HL-60 (cell line): ENCODE results near the gene IBA57.

ENCODE experiments used
- DNase-seq, 2 experiments: peaks; one replicate each; pipeline ENCODE4 v3.0.0-alpha.2; 2010 to 2020; ENCODE audit warnings: low read depth in 1 of 2, low spot score in 1 of 2
- H3K27ac ChIP-seq: fragments of 250-450 bp; sonication (Bioruptor Pico); replicated peaks from 2 replicates; pipeline ENCODE4 v1.5.1; 2020; ENCODE audit warnings: mild to moderate bottlenecking, moderate library complexity
- H3K27me3 ChIP-seq: fragments of 250-450 bp; sonication (Bioruptor Pico); 2 replicates; pipeline ENCODE4 v1.5.1; 2021; ENCODE audit warnings: mild to moderate bottlenecking, moderate library complexity; ENCODE audit not compliant: insufficient read depth, poor library complexity, severe bottlenecking
- H3K4me3 ChIP-seq: replicated peaks from 2 replicates; pipeline ENCODE4 v1.5.1; 2011; ENCODE audit warnings: mild to moderate bottlenecking, control low read depth, low read length; ENCODE audit not compliant: insufficient read depth
- GABPA ChIP-seq: IDR thresholded peaks from 2 replicates; pipeline ENCODE4 v1.6.1; 2012; ENCODE audit warnings: low read depth
- POLR2AphosphoS5 ChIP-seq: IDR thresholded peaks from 2 replicates; pipeline ENCODE4 v1.6.1; 2012; ENCODE audit warnings: low read depth
- SPI1 ChIP-seq: IDR thresholded peaks from 2 replicates; pipeline ENCODE4 v1.6.1; 2012; ENCODE audit warnings: low read depth, mild to moderate bottlenecking, borderline replicate concordance
- TF ChIP-seq, protein P1 (sequence below): IDR thresholded peaks from one replicate; pipeline ENCODE4 v1.5.1; 2011; ENCODE audit warnings: low read length, control low read depth, inconsistent platforms; ENCODE audit not compliant: insufficient read depth
- TF ChIP-seq, protein P2 (sequence below): IDR thresholded peaks from 2 replicates; pipeline ENCODE4 v1.6.1; 2012; ENCODE audit warnings: low read depth; ENCODE audit not compliant: insufficient replicate concordance

The IBA57 gene

DNA sequence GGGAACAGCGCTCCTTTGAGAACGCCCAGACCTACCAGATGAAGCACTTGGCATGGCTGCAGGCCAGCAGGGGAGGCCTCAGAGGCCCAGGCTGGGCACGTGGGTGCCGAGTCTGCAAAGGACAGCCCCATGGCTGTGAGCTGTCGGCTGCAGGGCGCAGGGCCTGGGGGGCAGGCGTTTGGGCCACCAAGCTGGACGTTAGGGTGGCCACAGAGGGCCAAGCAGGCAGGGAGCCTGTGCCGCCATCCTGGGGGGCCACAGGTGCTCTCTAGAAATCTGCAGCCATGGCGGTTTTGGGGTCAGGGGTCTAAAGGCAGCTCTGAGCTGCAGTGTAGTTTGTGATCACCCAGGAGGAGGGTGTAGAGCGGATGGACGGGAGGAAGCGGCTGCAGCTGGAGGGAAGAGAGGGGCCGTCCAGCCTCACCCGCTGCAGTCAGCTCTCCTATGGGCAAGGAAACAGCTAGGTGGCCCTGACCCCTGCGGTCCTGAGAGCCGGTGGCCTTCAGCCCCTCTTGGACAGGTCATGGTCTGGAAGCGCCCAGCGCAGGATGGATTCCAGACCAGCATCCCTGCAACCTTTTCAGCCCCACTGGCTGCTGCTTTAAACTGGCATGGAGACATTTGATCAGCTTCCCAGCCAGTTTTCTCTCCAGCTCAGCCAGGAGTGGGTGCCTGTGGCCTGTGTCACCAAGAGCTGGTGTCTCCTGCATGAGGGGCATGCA lies 11.0 kb downstream of the IBA57 start:
- Histone ChIP-seq H3K4me3 (no peak overlapping the region), H3K27me3 (no peaks in the 10 kb centered on the region), H3K27ac (no peak overlapping the region)
- DNase-seq, result no peak
- TF ChIP-seq POLR2AphosphoS5, result no peak
- TF ChIP-seq, protein P1, sequence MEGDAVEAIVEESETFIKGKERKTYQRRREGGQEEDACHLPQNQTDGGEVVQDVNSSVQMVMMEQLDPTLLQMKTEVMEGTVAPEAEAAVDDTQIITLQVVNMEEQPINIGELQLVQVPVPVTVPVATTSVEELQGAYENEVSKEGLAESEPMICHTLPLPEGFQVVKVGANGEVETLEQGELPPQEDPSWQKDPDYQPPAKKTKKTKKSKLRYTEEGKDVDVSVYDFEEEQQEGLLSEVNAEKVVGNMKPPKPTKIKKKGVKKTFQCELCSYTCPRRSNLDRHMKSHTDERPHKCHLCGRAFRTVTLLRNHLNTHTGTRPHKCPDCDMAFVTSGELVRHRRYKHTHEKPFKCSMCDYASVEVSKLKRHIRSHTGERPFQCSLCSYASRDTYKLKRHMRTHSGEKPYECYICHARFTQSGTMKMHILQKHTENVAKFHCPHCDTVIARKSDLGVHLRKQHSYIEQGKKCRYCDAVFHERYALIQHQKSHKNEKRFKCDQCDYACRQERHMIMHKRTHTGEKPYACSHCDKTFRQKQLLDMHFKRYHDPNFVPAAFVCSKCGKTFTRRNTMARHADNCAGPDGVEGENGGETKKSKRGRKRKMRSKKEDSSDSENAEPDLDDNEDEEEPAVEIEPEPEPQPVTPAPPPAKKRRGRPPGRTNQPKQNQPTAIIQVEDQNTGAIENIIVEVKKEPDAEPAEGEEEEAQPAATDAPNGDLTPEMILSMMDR, result no peak
- TF ChIP-seq, protein P2, sequence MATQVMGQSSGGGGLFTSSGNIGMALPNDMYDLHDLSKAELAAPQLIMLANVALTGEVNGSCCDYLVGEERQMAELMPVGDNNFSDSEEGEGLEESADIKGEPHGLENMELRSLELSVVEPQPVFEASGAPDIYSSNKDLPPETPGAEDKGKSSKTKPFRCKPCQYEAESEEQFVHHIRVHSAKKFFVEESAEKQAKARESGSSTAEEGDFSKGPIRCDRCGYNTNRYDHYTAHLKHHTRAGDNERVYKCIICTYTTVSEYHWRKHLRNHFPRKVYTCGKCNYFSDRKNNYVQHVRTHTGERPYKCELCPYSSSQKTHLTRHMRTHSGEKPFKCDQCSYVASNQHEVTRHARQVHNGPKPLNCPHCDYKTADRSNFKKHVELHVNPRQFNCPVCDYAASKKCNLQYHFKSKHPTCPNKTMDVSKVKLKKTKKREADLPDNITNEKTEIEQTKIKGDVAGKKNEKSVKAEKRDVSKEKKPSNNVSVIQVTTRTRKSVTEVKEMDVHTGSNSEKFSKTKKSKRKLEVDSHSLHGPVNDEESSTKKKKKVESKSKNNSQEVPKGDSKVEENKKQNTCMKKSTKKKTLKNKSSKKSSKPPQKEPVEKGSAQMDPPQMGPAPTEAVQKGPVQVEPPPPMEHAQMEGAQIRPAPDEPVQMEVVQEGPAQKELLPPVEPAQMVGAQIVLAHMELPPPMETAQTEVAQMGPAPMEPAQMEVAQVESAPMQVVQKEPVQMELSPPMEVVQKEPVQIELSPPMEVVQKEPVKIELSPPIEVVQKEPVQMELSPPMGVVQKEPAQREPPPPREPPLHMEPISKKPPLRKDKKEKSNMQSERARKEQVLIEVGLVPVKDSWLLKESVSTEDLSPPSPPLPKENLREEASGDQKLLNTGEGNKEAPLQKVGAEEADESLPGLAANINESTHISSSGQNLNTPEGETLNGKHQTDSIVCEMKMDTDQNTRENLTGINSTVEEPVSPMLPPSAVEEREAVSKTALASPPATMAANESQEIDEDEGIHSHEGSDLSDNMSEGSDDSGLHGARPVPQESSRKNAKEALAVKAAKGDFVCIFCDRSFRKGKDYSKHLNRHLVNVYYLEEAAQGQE, result no peak
- no peak for TF ChIP-seq SPI1
- TF ChIP-seq GABPA, result no peak

GRCh38 chr1:228177183-228177475 lies 11.5 kb downstream of the IBA57 start:
- no peak overlapping the region for H3K4me3 ChIP-seq

GRCh38 chr1:228177721-228178710 lies 12.4 kb downstream of the IBA57 start:
- no peak for DNase-seq
- TF ChIP-seq GABPA (no peak), POLR2AphosphoS5 (no peak), SPI1 (no peak)
- TF ChIP-seq, protein P1, result no peak
- TF ChIP-seq, protein P2, result no peak
- no peak overlapping the region for H3K4me3 ChIP-seq
- H3K27ac ChIP-seq, result no peak overlapping the region
- no peaks in the 10 kb centered on the region for H3K27me3 ChIP-seq

More at GRCh38 chr1:228177183-228177475, 11.5 kb downstream of the IBA57 start:
- no peak overlapping the region for H3K27ac ChIP-seq
- no peaks in the 10 kb centered on the region for H3K27me3 ChIP-seq
- DNase-seq, result no peak
- TF ChIP-seq SPI1 (no peak), POLR2AphosphoS5 (no peak), GABPA (no peak)
- TF ChIP-seq, protein P1, result no peak
- TF ChIP-seq, protein P2, result no peak
